Measurements from ENCODE around the gene ITPRID1.
"Not testable (repeated sequence)": the region's sequence is repeated elsewhere in the genome, so short reads cannot be mapped to it uniquely, and the experiment has no call there.

ITPRID1 gene

DNA sequence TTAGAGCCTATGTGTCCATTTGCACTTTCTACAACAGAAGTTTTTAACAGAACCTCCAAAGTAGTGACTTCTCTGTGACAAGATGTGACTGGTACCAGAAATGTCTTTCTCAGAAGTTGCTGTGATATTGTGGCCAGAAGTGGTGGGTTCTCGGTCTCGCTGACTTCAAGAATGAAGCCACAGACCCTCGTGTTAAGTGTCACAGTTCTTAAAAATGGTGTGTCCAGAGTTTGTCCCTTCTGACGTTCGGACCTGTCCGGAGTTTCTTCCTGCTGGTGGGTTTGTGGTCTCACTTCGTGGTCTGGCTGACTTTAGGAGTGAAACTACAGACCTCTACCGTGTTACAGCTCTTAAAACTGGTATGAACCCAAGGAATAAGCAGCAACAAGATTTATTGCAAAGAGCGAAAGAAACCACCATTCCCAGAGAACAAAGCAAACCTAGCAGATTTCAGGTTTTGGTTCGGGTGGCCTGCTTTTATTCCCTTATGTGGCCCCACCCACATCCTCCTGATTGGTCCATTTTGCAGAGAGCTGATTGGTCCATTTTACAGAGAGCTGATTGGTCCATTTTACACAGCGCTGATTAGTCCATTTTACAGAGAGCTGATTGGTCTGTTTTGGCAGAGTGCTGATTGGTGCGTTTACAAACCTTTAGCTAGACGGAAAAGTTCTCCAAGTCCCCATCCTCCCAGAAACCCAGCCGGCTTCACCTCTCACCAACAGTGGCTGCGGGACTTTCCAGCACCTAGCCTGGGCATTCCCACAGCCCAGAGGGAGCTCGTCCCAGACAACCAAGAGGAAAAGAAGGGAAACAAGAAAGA lies 3.0 kb downstream of the ITPRID1 start:
- no peak for DNase-seq (ENCODE audit: low read depth in 3 of 3)

DNA sequence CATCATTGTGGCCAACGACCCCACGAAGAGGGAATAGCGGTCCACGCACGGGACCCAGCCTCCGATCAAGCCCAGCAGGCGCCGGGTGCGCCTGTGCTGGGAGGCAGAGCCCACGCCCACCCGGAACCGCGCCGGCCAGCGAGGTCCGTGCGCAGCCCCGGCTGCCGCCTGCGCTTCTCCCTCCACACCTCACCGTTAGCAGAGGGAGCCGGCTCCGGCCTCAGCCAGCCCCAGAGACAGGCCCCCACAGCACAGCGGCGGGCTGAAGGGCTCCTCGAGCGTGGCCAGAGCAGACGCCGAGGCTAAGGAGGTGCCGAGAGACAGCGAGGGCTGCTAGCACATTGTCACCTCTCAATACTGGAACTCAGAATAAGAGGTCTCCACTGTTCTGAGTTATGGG lies 3.6 kb downstream of the ITPRID1 start:
- DNase-seq (ENCODE audit: low read depth in 3 of 3), result no peak

GRCh38 chr7:31518766-31519165 lies 4.9 kb downstream of the ITPRID1 start:
- no peak for DNase-seq (ENCODE audit: low read depth in 3 of 3)

DNA sequence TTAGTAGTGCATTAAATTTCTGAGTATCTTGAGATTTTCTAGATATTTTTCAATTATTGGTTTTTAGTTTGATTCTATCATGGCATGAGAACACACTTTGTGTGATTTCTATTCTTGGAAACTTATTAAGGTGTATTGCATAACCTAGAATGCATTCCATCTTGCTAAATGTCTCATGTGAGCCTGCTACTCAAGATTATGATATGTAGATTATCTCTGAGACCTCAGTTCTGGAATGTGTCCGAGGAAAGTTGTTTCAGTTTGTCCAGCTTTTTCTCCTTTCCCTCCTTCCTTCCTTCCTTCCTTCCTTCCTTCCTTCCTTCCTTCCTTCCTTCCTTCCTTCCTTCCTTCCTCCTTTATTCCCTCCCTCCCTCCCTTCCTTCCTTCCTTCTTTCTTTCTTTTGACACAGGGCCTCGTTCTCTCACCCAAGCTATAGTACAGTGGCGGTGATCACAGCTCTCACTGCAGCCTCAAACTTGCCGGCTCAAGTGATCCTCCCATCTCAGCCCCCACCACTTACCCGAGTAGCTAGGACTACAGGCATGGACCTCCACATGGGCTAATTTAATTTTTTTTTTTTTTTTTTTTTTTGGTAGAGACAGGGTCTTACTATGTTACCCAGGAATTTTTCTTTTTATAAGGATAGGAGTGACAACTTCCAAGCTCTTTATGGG lies 7.6 kb downstream of the ITPRID1 start:
- DNase-seq (ENCODE audit: low read depth in 3 of 3), result no peak

DNA sequence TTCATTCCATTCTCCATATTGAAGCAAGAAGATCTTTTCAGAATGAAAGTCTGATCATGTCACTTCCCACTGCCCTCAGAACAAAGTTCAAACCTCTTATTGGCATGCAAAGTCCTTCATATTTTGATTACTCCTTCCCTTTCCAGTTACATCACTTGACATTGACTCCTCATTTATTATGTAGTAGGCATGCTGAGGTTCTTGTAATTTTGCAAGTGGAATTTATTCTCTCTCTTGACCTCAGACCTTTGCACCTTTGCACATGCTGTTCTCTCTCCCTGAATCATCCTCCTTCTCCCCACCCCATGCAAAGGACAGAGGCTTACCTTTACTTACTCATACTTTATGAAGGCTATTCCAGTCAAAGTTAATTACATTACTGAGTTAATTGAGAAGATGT lies 13.0 kb downstream of the ITPRID1 start:
- no peak for DNase-seq (ENCODE audit: low read depth in 3 of 3)

DNA sequence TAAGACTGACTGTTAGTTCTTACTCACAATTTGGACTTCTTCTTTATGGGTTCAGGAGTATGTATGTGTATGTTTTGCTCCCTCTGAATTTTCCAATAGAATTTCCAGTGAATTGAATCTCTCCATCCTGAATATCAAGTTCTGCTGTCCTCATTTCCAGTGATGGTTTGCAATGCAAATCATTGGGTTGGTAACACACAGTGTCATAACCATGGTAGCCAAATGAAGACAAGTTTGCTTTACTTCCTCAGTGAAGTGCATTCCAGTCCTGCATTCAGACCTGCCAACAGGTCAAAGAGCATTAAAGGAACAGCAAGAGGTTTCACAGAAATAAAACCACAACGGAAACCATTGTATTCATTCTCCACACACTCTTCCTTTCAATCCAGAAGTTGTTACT lies 15.2 kb downstream of the ITPRID1 start:
- DNase-seq (ENCODE audit: low read depth in 3 of 3), result no peak

GRCh38 chr7:31540651-31541185 lies 26.8 kb downstream of the ITPRID1 start:
- not testable (repeated sequence) for DNase-seq (ENCODE audit: low read depth in 3 of 3)

- DNase-seq (ENCODE audit: low read depth in 3 of 3), result no peak
Observed at GRCh38 chr7:31545549-31545948, 31.7 kb downstream of the ITPRID1 start.

- DNase-seq (ENCODE audit: low read depth in 3 of 3), result no peak
Observed at GRCh38 chr7:31549611-31550010, 35.7 kb downstream of the ITPRID1 start.

DNA sequence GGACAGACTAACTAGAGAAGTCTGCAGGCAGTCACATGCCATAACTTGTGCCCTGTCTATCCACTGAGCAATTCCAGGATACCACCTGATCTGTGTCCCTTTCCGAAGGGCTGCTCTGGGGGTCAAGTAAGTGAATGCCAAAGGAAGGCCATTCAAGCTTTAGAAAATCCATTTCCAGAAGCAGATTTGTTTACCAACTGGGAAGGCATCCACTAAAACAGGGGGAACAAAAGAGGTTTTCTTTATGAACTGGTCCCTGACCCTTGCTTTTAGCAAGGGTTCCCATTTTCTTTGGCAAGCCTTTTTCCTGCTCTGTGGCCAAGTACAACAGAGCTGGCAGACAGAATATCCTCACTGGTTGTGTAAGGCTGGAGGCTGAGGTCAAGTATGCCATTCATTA lies 36.5 kb downstream of the ITPRID1 start:
- DNase-seq (ENCODE audit: low read depth in 3 of 3), result no peak

DNA sequence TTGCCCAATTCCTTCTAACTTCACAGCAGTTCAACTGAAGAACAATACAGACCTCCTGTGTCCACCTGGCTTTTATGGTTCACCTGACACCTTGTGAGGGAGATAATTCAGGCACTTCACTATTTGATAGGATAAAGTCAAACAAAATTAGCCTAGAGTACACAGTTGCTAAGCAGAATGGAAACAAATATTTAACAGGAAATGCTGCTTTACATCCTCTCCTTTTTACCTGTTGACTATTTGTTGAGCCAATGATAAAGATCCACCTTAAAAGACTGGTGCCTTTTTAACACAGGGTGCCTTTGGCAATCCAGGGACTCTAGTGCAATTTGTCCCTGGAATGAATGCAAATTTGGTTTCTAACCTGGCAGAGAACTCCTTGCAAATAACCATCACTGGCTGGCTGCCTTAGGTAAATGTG lies 39.8 kb downstream of the ITPRID1 start:
- no peak for DNase-seq (ENCODE audit: low read depth in 3 of 3)

- DNase-seq (ENCODE audit: low read depth in 3 of 3), result no peak
Observed at GRCh38 chr7:31562002-31562401, 48.1 kb downstream of the ITPRID1 start.

DNA sequence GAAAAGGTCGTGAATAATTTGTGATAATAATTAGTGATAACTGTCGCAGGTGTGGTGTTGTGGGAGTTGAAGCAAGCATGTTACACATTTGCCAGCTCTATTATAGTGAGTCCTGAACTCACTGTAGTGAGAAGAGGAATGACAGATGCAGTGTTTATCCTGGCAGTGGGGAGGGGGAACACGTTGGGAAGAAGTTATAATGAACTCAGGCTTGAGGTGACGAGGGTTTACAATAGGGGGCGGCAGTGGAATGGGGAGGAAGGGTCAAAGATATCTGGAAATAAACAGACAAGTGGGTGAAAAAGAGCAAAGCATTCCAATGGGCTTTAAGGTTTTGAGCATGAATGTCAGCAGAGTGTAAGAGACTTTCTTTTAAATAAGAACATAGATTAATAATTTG lies 49.6 kb downstream of the ITPRID1 start:
- DNase-seq (ENCODE audit: low read depth in 3 of 3), result no peak

DNA sequence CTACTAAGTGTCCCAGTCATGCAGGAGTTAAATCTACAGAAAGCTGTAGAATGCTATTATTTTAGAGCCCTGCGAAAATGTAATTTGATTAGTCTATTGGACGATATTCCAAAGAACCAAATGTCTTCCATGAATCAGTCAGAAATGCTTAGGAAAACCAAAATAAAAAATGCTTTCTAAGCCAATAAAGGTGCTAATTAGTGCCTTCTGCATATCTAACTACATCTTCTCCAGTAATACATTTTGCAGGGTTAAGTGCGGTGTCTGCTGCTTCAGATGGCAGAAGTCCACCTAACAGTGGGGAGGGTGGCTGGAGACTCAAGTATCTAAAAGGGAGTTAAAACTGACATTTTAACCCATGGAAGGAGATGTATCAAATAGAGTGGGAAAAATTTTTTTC lies 50.1 kb downstream of the ITPRID1 start:
- no peak for DNase-seq (ENCODE audit: low read depth in 3 of 3)

DNA sequence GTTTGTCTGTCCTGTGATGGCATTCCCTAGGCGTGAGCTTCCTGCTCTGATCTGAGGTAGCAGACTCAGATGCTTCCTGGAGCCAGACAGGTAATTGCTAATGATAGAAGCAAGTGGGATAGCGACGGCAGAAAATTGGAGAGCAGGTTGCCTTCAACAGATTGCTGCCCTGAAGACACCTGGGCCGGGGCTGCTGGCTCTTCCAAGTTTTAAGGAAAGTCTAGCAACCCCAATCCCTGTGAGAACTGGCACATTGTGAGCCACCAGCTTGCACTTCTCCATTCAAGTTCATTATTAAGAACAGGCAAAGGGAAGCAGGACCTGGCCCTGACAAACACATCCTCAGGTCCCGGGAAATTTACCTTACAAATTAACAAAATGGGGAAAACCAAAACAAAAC lies 50.8 kb downstream of the ITPRID1 start:
- DNase-seq (ENCODE audit: low read depth in 3 of 3), result no peak

DNA sequence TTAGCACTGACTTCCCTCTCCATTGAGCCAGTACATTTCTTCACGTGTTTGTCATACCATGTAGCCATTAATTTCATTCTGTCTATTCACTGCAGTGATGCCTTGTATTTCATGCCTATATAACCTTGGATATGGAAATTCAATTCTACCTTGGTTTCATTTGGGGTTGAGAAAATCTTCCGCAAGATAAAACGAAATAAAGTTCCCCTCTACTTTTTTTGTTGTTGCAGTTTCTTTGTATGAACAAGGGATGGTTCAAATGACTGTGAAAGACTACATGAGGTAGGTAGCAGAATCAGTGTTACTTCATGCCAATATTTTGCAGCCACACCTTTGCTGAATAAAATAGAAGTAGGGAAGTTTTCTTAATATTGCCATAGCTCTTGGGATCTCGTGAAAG lies 55.6 kb downstream of the ITPRID1 start:
- no peak for DNase-seq (ENCODE audit: low read depth in 3 of 3)

- no peak for DNase-seq (ENCODE audit: low read depth in 3 of 3)
Observed at GRCh38 chr7:31583526-31583925, 69.6 kb downstream of the ITPRID1 start.

- no peak for DNase-seq (ENCODE audit: low read depth in 3 of 3)
Observed at GRCh38 chr7:31583942-31584341, 70.1 kb downstream of the ITPRID1 start.

DNA sequence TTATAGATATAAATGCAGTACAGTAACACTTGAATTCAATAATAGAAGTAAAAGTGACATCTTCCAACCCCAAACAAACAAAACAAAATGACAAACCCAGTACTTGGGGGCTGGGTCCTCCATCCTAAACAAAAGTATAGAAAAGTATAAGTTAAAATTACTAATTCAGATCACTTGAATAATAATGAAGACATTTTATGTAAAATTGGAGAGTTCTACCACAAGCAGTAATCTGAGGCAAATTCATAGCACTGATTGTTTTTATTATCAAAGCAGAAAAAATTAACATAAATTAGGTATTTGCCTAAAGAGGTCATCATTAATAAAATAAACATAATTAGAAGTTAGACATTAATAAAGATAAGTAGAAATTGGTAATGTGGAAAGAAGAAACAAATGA lies 81.5 kb downstream of the ITPRID1 start:
- no peak for DNase-seq (ENCODE audit: low read depth in 3 of 3)

GRCh38 chr7:31602041-31602625 lies 88.2 kb downstream of the ITPRID1 start:
- no peak for DNase-seq (ENCODE audit: low read depth in 3 of 3)

DNA sequence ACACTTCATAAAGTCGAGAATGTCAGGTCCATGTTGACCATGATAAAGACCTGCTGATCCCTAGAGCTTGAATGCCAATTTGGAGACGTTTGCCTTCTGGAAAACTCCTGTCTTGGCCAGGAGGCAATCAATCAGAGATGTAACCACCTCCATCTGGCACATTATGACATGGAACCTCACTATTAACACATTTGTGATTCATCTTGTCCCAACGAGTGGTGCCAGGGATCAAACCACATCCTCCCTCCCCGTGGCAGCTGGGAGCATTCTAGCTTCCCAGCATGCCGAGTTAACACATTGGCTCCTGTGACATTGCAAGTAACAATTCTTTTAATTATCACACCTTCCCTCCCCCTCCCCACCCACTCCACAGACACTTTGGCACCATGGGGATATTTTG lies 89.2 kb downstream of the ITPRID1 start:
- no peak for DNase-seq (ENCODE audit: low read depth in 3 of 3)

GRCh38 chr7:31613604-31614003 lies 99.7 kb downstream of the ITPRID1 start:
- no peak for DNase-seq (ENCODE audit: low read depth in 3 of 3)

- DNase-seq (ENCODE audit: low read depth in 3 of 3), result no peak
Observed at GRCh38 chr7:31633467-31633866, 119.6 kb downstream of the ITPRID1 start.

Data from stimulated activated CD4-positive, alpha-beta T cell treated with anti-CD3 and anti-CD28 coated beads, TNF-alpha, amount 100 ng/mL, for 24 hours (primary cell).